GM12801 (cell line): Measurements from ENCODE around the gene TBC1D22A.

Experiments
- TF ChIP-seq, protein P1 (sequence below): IDR thresholded peaks from one replicate; pipeline ENCODE4 v1.5.1; 2011; ENCODE audit warnings: control low read depth; ENCODE audit not compliant: insufficient read length; ENCODE audit errors: extremely low read depth

The TBC1D22A gene

DNA sequence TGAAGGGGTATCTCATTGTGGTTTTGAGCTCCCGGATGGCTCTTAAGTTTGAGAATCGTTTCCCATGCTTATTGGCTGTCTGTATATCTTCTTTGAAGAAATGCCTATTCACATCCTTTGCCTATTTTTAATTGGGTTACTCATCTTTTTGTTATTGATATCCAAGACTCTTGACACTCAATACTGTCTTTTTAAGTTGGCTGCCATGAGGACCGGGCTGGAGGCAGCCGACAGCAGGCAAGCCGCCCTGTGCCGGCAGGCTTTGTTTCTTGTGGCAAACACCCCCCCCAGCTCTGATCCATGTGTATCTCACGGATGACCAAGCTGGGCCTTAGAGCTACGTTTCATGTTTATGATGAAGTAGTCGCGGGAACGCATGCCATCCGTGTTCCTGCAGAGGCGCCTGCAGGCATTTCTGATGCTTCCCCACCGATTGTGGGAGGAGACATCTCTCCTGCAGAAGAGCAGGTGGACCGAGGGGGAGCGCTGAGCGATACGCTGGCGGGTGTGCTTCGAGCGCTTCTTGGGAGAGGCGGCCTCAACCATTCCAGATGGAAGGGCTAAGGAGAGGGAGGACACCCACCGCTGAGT is 95.8 kb downstream of the TBC1D22A start:
- TF ChIP-seq, protein P1, sequence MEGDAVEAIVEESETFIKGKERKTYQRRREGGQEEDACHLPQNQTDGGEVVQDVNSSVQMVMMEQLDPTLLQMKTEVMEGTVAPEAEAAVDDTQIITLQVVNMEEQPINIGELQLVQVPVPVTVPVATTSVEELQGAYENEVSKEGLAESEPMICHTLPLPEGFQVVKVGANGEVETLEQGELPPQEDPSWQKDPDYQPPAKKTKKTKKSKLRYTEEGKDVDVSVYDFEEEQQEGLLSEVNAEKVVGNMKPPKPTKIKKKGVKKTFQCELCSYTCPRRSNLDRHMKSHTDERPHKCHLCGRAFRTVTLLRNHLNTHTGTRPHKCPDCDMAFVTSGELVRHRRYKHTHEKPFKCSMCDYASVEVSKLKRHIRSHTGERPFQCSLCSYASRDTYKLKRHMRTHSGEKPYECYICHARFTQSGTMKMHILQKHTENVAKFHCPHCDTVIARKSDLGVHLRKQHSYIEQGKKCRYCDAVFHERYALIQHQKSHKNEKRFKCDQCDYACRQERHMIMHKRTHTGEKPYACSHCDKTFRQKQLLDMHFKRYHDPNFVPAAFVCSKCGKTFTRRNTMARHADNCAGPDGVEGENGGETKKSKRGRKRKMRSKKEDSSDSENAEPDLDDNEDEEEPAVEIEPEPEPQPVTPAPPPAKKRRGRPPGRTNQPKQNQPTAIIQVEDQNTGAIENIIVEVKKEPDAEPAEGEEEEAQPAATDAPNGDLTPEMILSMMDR = no peak

DNA sequence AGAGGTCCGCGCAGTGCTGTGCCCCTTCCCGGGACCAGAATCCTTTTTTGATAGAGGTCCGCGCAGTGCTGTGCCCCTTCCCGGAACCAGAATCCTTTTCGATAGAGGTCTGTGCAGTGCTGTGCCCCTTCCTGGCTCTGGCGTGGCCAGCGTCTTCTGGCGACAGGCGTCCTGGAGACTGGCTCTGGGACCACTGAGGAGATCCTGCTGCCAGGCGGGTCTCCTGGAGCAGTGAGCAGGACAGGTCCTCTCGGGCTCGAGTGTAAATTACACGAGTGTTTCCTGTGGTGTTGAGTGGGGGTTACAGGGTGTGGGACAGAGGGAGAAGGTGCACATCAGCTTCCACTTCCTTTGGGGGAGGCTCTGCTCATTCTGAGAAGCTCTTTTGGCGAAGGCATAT is 98.1 kb downstream of the TBC1D22A start:
- TF ChIP-seq, protein P1 = no peak

DNA sequence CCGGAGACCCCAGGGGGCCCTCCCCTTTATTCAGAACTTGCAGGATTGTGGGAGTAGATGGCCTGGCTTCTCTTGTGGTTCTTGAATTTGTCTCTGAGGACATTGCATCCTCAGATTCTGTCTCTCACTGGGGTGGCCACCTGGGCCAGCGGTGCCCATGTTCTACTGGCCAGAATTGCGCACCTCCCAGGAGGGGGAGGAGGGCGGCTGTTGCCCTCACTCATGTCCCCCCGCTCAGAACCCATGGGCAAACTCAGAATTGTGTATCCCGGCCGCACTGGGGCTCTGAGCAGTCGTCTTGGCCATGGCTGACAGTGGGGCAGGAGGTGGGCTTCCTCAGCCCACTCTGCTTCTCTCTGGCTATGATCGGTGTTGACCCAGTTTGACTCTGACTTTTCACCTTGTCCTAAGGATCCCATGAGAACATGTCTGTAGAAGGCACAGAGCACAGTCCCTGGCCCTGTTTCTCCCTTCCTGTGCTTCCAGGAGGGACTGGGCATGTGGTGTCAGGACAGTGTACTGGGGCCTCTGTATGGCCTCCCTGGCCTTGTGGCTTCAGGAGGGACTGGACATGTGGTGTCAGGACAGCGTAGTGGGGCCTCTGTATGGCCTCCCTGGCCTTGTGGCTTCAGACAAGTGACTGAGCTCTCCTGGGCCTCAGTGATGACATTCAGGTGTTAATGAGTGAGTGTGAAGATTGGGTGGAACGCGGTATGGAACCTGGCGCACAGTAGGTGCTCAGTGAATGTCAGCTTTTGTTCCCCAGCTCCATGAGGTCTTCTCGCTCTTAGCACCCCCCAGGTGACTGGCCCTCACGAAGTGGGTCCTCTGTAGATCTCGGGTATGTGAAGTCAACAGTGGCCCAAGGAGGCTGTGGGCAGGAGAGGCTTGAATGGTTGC is 99.3 kb downstream of the TBC1D22A start:
- TF ChIP-seq, protein P1 = no peak

DNA sequence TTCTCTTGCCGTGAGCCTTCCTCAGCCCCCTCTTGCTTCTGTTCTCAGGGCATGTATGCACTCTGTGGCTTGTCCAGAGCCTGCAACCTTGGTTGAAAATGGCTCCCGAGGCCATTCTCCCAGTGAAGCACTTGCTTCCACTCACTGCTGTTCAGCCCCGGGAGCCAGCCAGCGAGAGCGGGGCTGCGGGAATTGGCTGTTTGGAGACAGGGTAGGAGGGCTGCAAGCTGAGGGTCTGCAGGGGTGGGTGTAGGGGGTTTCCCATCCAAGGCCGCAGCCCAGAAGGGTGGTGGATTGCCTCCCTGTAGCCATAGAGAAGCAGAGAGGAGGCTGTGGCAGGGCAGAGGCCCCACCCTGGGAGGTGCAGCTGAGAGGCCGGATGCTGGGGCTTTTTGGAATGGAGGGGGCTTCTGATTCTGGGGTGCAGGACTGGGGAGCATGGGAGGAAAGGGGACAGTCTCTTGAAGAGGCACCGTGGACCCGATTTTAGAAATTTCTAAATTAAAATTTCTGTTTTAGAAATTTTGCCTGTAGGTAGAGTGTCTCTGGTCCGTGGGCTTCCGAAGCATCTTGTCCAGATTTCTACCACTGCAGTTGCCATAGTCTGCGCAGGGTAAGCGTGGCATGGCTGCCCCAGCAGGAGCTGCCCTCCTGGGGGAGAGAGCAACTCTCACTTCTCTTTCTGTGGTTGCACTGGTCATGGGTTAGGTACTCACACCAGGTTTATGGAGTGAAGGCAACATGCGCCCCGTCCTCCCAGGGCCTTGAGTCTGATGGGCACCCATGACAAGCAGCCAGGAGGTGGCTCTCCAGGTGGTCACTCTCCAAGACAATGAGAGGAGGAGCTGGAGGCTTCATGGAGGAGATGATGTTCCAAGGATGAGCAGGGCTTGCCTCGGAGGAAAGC is 100.2 kb downstream of the TBC1D22A start:
- TF ChIP-seq, protein P1 = no peak

DNA sequence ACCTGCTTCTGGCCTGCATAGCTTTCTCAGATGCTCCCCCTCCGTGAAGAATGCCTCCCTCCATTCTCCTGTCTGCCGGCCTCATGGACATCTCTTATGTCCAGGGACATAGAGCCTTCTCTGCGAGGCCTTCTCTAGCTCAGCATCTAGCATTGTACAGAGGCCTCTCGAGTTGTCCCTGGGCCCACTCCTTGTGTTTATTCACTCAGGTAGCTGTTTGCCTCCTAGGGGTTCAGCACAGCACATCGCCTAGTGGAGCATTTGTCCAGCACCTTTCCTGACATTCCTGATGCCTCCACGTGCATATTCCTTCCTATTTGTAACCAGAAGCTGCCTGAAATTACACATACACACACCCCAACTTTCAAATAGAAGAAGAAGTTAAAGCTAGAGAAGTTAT is 101.3 kb downstream of the TBC1D22A start:
- TF ChIP-seq, protein P1 = no peak

DNA sequence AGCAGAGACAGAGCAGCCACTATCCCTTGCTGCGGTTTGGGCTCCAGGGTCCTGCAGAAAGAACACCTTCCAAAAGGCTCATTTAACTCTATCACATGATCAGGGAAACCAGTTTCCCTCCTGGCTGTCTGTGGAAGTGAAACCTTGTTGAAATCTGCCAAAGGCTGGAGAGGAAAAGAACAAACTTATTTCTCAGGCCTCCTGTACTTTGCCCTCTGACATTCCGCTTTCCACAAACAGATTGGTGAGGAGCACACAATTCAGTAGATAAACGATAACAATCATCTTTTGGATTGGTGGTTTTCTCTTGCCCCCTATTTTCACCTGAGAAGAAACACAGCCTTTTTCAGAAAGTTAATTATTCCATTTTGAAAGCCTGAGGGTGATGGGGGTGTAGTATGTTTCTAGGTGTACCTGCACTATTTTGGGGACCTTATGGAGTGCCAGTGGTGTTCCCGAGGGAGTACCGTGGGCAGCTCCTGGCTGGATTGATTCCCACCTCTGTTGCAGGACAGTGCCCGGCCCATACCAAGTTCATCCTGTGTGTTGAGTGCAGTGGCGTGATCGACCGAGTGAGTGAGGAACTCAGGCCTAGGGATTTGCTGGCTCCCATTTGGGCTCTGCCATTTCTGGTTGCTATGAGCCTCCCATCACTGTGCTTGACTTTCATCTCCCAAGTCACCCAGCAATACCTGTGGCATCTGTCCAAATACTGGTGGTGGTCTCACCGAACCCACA is 102.0 kb downstream of the TBC1D22A start:
- TF ChIP-seq, protein P1 = no peak

DNA sequence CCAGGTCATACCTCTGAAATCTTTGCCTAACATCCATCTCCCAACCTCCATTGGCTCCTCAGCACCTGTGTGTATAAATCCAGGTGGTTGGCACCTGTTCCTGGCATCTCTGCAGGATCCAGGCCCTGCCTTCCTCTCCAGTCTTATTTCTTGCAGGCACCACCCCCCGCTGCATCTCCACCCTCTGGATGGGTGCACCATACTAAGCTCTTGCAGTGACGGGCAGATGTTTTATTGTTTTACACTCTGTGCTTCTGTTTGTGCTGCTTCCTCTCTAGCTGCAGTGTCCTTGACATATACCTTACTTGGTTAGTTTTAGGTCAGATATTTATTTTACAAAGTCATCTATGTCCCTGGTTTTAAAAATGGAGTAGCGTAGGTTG is 102.6 kb downstream of the TBC1D22A start:
- TF ChIP-seq, protein P1 = no peak
